ENCODE data around the gene MRTFB.

The MRTFB gene

GRCh38 chr16:14088155-14088753 is 17.1 kb downstream of the MRTFB start:
- no peaks in the 10 kb centered on the region for H3K27me3 Mint-ChIP-seq
- H3K27ac Mint-ChIP-seq: no peak overlapping the region
- no peak overlapping the region for H3K4me3 Mint-ChIP-seq
- no peaks in the 10 kb centered on the region for H3K9me3 Mint-ChIP-seq
- no peak for ATAC-seq
- peaks cover 38% of the 10 kb centered on the region for H3K36me3 Mint-ChIP-seq
- H3K4me1 Mint-ChIP-seq: peaks cover 34% of the 10 kb centered on the region

- peaks cover 32% of the 10 kb centered on the region for H3K36me3 Mint-ChIP-seq
- H3K27ac Mint-ChIP-seq: no peak overlapping the region
- H3K4me3 Mint-ChIP-seq: no peak overlapping the region
- H3K27me3 Mint-ChIP-seq: no peaks in the 10 kb centered on the region
- no peak for ATAC-seq
- H3K9me3 Mint-ChIP-seq: no peaks in the 10 kb centered on the region
- H3K4me1 Mint-ChIP-seq: peaks cover 34% of the 10 kb centered on the region
Observed at GRCh38 chr16:14089283-14089823, 18.2 kb downstream of the MRTFB start.

GRCh38 chr16:14092561-14092960 is 21.4 kb downstream of the MRTFB start:
- peaks cover 37% of the 10 kb centered on the region for H3K4me1 Mint-ChIP-seq

GRCh38 chr16:14095883-14096551 is 24.9 kb downstream of the MRTFB start:
- Mint-ChIP-seq H3K9me3 (no peaks in the 10 kb centered on the region), H3K27ac (no peak overlapping the region)

More at GRCh38 chr16:14092561-14092960, 21.4 kb downstream of the MRTFB start:
- no peak for ATAC-seq
- H3K27ac Mint-ChIP-seq: no peak overlapping the region
- no peaks in the 10 kb centered on the region for H3K9me3 Mint-ChIP-seq
- H3K27me3 Mint-ChIP-seq: no peaks in the 10 kb centered on the region
- H3K36me3 Mint-ChIP-seq: peaks cover 38% of the 10 kb centered on the region
- H3K4me3 Mint-ChIP-seq: no peak overlapping the region

GRCh38 chr16:14097182-14097959 is 26.3 kb downstream of the MRTFB start:
- ATAC-seq: no peak
- Mint-ChIP-seq H3K4me3 (no peak overlapping the region), H3K27ac (no peak overlapping the region), H3K9me3 (no peaks in the 10 kb centered on the region), H3K36me3 (peaks cover 22% of the 10 kb centered on the region), H3K27me3 (no peaks in the 10 kb centered on the region), H3K4me1 (peaks cover 35% of the 10 kb centered on the region)

More at GRCh38 chr16:14095883-14096551, 24.9 kb downstream of the MRTFB start:
- H3K4me3 Mint-ChIP-seq: no peak overlapping the region
- no peak for ATAC-seq
- H3K27me3 Mint-ChIP-seq: no peaks in the 10 kb centered on the region
- H3K4me1 Mint-ChIP-seq: peaks cover 30% of the 10 kb centered on the region
- peaks cover 25% of the 10 kb centered on the region for H3K36me3 Mint-ChIP-seq

- ATAC-seq: no peak
- peaks cover 22% of the 10 kb centered on the region for H3K36me3 Mint-ChIP-seq
- H3K27ac Mint-ChIP-seq: no peak overlapping the region
- H3K4me1 Mint-ChIP-seq: peaks cover 35% of the 10 kb centered on the region
- no peak overlapping the region for H3K4me3 Mint-ChIP-seq
- H3K27me3 Mint-ChIP-seq: no peaks in the 10 kb centered on the region
- no peaks in the 10 kb centered on the region for H3K9me3 Mint-ChIP-seq
Observed at GRCh38 chr16:14098081-14098480, 27.0 kb downstream of the MRTFB start.

- Mint-ChIP-seq H3K9me3 (no peaks in the 10 kb centered on the region), H3K4me1 (peaks cover 35% of the 10 kb centered on the region), H3K36me3 (peaks cover 22% of the 10 kb centered on the region), H3K27me3 (no peaks in the 10 kb centered on the region), H3K27ac (no peak overlapping the region), H3K4me3 (no peak overlapping the region)
- ATAC-seq: no peak
Observed at GRCh38 chr16:14100825-14101224, 29.7 kb downstream of the MRTFB start.

- ATAC-seq: no peak
- no peak overlapping the region for H3K4me3 Mint-ChIP-seq
- peaks cover 35% of the 10 kb centered on the region for H3K4me1 Mint-ChIP-seq
- H3K27ac Mint-ChIP-seq: no peak overlapping the region
- no peaks in the 10 kb centered on the region for H3K27me3 Mint-ChIP-seq
- H3K36me3 Mint-ChIP-seq: peaks cover 22% of the 10 kb centered on the region
- H3K9me3 Mint-ChIP-seq: no peaks in the 10 kb centered on the region
Observed at GRCh38 chr16:14101415-14101814, 30.3 kb downstream of the MRTFB start.

GRCh38 chr16:14102925-14103720 is 32.0 kb downstream of the MRTFB start:
- Mint-ChIP-seq H3K27ac (no peak overlapping the region), H3K9me3 (no peaks in the 10 kb centered on the region), H3K36me3 (peaks cover 11% of the 10 kb centered on the region), H3K4me1 (peaks cover 24% of the 10 kb centered on the region), H3K27me3 (no peaks in the 10 kb centered on the region), H3K4me3 (no peak overlapping the region)
- no peak for ATAC-seq

GRCh38 chr16:14104066-14104465 is 32.9 kb downstream of the MRTFB start:
- no peak overlapping the region for H3K4me3 Mint-ChIP-seq
- no peak for ATAC-seq
- H3K9me3 Mint-ChIP-seq: no peaks in the 10 kb centered on the region
- H3K36me3 Mint-ChIP-seq: peaks cover 11% of the 10 kb centered on the region
- H3K27ac Mint-ChIP-seq: no peak overlapping the region
- H3K27me3 Mint-ChIP-seq: no peaks in the 10 kb centered on the region
- peaks cover 23% of the 10 kb centered on the region for H3K4me1 Mint-ChIP-seq

GRCh38 chr16:14105760-14106375 is 34.7 kb downstream of the MRTFB start:
- Mint-ChIP-seq H3K27me3 (no peaks in the 10 kb centered on the region), H3K4me3 (no peak overlapping the region), H3K27ac (no peak overlapping the region), H3K36me3 (peaks cover 4% of the 10 kb centered on the region), H3K9me3 (no peaks in the 10 kb centered on the region), H3K4me1 (peaks cover 13% of the 10 kb centered on the region)
- ATAC-seq: no peak

GRCh38 chr16:14106457-14106856 is 35.3 kb downstream of the MRTFB start:
- H3K36me3 Mint-ChIP-seq: no peaks in the 10 kb centered on the region
- H3K27ac Mint-ChIP-seq: no peak overlapping the region
- H3K9me3 Mint-ChIP-seq: no peaks in the 10 kb centered on the region
- no peaks in the 10 kb centered on the region for H3K27me3 Mint-ChIP-seq
- no peak for ATAC-seq
- H3K4me3 Mint-ChIP-seq: no peak overlapping the region
- H3K4me1 Mint-ChIP-seq: peaks cover 7% of the 10 kb centered on the region

- H3K27me3 Mint-ChIP-seq: no peaks in the 10 kb centered on the region
- H3K9me3 Mint-ChIP-seq: no peaks in the 10 kb centered on the region
- peaks cover 5% of the 10 kb centered on the region for H3K4me1 Mint-ChIP-seq
- no peak for ATAC-seq
- no peak overlapping the region for H3K27ac Mint-ChIP-seq
- H3K36me3 Mint-ChIP-seq: no peaks in the 10 kb centered on the region
- H3K4me3 Mint-ChIP-seq: no peak overlapping the region
Observed at GRCh38 chr16:14106961-14107360, 35.8 kb downstream of the MRTFB start.

GRCh38 chr16:14109077-14109775 is 38.1 kb downstream of the MRTFB start:
- Mint-ChIP-seq H3K27me3 (no peaks in the 10 kb centered on the region), H3K4me1 (peaks cover 5% of the 10 kb centered on the region), H3K4me3 (no peak overlapping the region), H3K9me3 (no peaks in the 10 kb centered on the region), H3K27ac (no peak overlapping the region), H3K36me3 (no peaks in the 10 kb centered on the region)
- no peak for ATAC-seq
